ENCODE results near the gene OR5AK2. TPM values are rescaled to one million over a fixed set of nuclear protein-coding genes. Genes with fewer than 3 reads are reported as not detected.
"Not testable (repeated sequence)": the region's sequence is repeated elsewhere in the genome, so short reads cannot be mapped to it uniquely, and the experiment has no call there.

Gene OR5AK2
- not detected in 2 replicates for total RNA-seq (2021)
- long read RNA-seq = 0 reads

DNA sequence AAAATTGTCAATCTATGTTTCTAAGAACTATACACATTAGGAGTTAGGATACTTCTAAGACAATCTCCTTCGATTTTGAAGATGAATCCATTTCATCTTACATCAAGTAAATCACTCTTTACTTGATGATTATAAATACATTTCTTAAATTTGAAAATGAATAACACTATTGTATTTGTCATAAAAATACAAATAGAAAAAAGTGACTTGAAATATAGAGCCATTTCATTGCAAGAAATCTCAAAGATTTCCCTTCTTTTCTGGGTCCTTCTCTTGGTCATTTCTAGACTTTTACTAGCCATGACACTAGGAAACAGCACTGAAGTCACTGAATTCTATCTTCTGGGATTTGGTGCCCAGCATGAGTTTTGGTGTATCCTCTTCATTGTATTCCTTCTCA is at the start of gene OR5AK2:
Gene OR5AK2 (plus strand): TSS at position 301 of the 400 bp plus-strand sequence. CDS start 0 bp downstream, at position 301.
- Histone ChIP-seq H2BK20ac (ENCODE audit: low read depth, low read length, poor library complexity, severe bottlenecking) (no peak within 1 kb of the TSS), H4K20me1 (ENCODE audit: control insufficient read depth, insufficient read depth, insufficient read length) (no peaks in the 10 kb centered on the region), H3K23me2 (ENCODE audit: insufficient read length, low read depth, low read length, poor library complexity, severe bottlenecking) (no peaks in the 10 kb centered on the region), H3T11ph (ENCODE audit: low read length) (no peak within 1 kb of the TSS), H3K4me1 (ENCODE audit: insufficient read depth, low read length) (no peaks in the 10 kb centered on the region), H3K14ac (ENCODE audit: insufficient read depth, low read length) (no peak within 1 kb of the TSS), H2AK5ac (ENCODE audit: insufficient read length, low read length) (no peak within 1 kb of the TSS), H3K27ac (ENCODE audit: insufficient read length, low read depth, low read length) (no peak within 1 kb of the TSS), H3K56ac (ENCODE audit: insufficient read length, low read depth, low read length) (no peak within 1 kb of the TSS), H2BK5ac (ENCODE audit: insufficient read length, low read length) (no peak within 1 kb of the TSS), H2AFZ (ENCODE audit: low read length) (no peak within 1 kb of the TSS), H3K79me1 (ENCODE audit: insufficient read depth, low read depth, low read length, poor library complexity, severe bottlenecking) (no peaks in the 10 kb centered on the region), H3K4me2 (ENCODE audit: insufficient read depth, insufficient read length, low read length) (no peak within 1 kb of the TSS), H2BK120ac (ENCODE audit: low read depth, low read length, poor library complexity, severe bottlenecking) (no peak within 1 kb of the TSS), H3K18ac (ENCODE audit: insufficient read length, low read depth, low read length) (no peak within 1 kb of the TSS), H4K5ac (ENCODE audit: insufficient read length, low read depth, low read length) (no peak within 1 kb of the TSS), H3K9ac (ENCODE audit: extremely low read depth, insufficient read length, low read length) (no peak within 1 kb of the TSS), H4K8ac (replicated peaks; ENCODE audit: insufficient read length, low read depth, low read length) (no peak within 1 kb of the TSS), H2BK12ac (ENCODE audit: insufficient read length, low read depth, low read length) (no peak within 1 kb of the TSS), H3K9me3 (ENCODE audit: control insufficient read depth, low read depth, low read length) (peaks cover 5% of the 10 kb centered on the region), H2BK15ac (ENCODE audit: low read depth, low read length) (no peak within 1 kb of the TSS), H4K91ac (ENCODE audit: insufficient read length, low read depth, low read length) (no peak within 1 kb of the TSS), H3K79me2 (ENCODE audit: insufficient read depth, low read length) (no peaks in the 10 kb centered on the region), H3K4ac (ENCODE audit: low read depth, low read length) (no peak within 1 kb of the TSS), H3K23ac (ENCODE audit: insufficient read length, low read depth, low read length) (no peak within 1 kb of the TSS), H3K27me3 (ENCODE audit: insufficient read depth, low read length) (no peaks in the 10 kb centered on the region)
- TF ChIP-seq, protein P1, sequence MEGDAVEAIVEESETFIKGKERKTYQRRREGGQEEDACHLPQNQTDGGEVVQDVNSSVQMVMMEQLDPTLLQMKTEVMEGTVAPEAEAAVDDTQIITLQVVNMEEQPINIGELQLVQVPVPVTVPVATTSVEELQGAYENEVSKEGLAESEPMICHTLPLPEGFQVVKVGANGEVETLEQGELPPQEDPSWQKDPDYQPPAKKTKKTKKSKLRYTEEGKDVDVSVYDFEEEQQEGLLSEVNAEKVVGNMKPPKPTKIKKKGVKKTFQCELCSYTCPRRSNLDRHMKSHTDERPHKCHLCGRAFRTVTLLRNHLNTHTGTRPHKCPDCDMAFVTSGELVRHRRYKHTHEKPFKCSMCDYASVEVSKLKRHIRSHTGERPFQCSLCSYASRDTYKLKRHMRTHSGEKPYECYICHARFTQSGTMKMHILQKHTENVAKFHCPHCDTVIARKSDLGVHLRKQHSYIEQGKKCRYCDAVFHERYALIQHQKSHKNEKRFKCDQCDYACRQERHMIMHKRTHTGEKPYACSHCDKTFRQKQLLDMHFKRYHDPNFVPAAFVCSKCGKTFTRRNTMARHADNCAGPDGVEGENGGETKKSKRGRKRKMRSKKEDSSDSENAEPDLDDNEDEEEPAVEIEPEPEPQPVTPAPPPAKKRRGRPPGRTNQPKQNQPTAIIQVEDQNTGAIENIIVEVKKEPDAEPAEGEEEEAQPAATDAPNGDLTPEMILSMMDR (conservative IDR thresholded peaks at IDR 0.05) = no peak
- Mint-ChIP-seq H3K27me3 (ENCODE audit: low read depth) (no peaks in the 10 kb centered on the region; the same call in 1 of the 2 replicates), H3K4me1 (no peaks in the 10 kb centered on the region; a peak in 1 of 4 replicates), H3K9me3 (peaks cover 19 to 25% of the 10 kb centered on the region in 2 experiments), H3K4me3 (no peak within 1 kb of the TSS), H3K36me3 (ENCODE audit: insufficient read depth in 1 of 3, low read depth in 3 of 3) (0 out of 7 replicates have a peak, but pooled peaks cover 0 to 1% (median 0%) of the 10 kb centered on the region in 3 experiments), H3K27ac (no peak within 1 kb of the TSS)
- DNase-seq = no peak
- no CpG with 5 or more reads among the region's 1 CpG for WGBS (ENCODE audit: extremely low coverage, insufficient read length, low lambda C conversion rate)

DNA sequence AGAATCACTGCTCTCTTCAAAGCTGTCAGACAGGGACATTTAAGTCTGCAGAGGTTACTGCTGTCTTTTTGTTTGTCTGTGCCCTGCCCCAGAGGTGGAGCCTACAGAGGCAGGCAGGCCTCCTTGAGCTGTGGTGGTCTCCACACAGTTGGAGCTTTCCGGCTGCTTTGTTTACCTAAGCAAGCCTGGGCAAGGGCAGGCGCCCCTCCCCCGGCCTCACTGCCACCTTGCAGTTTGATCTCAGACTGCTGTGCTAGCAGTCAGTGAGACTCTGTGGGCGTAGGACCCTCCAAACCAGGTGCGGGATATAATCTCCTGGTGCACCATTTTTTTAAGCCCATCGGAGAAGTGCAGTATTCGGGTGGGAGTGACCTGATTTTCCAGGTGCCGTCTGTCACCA is 43.2 kb upstream of the OR5AK2 start:
- H3K79me1 ChIP-seq (ENCODE audit: insufficient read depth, low read depth, low read length, poor library complexity, severe bottlenecking); H3K79me2 ChIP-seq (ENCODE audit: insufficient read depth, low read length); H2AK5ac ChIP-seq (ENCODE audit: insufficient read length, low read length); H3K23me2 ChIP-seq (ENCODE audit: insufficient read length, low read depth, low read length, poor library complexity, severe bottlenecking); H2AFZ ChIP-seq (ENCODE audit: low read length); H3K9me3 ChIP-seq (ENCODE audit: control insufficient read depth, low read depth, low read length); H3K4me1 Mint-ChIP-seq; H3K27ac Mint-ChIP-seq; H2BK20ac ChIP-seq (ENCODE audit: low read depth, low read length, poor library complexity, severe bottlenecking); DNase-seq; H3K4me1 ChIP-seq (ENCODE audit: insufficient read depth, low read length); H3K4ac ChIP-seq (ENCODE audit: low read depth, low read length); H3K23ac ChIP-seq (ENCODE audit: insufficient read length, low read depth, low read length); H3K56ac ChIP-seq (ENCODE audit: insufficient read length, low read depth, low read length); H3K27ac ChIP-seq (ENCODE audit: insufficient read length, low read depth, low read length); H2BK15ac ChIP-seq (ENCODE audit: low read depth, low read length); H3K4me3 Mint-ChIP-seq; H4K8ac ChIP-seq (replicated peaks; ENCODE audit: insufficient read length, low read depth, low read length); H3T11ph ChIP-seq (ENCODE audit: low read length); H4K20me1 ChIP-seq (ENCODE audit: control insufficient read depth, insufficient read depth, insufficient read length); H4K5ac ChIP-seq (ENCODE audit: insufficient read length, low read depth, low read length); H3K9ac ChIP-seq (ENCODE audit: extremely low read depth, insufficient read length, low read length); H3K4me2 ChIP-seq (ENCODE audit: insufficient read depth, insufficient read length, low read length); H2BK12ac ChIP-seq (ENCODE audit: insufficient read length, low read depth, low read length); H2BK120ac ChIP-seq (ENCODE audit: low read depth, low read length, poor library complexity, severe bottlenecking); H2BK5ac ChIP-seq (ENCODE audit: insufficient read length, low read length); H3K14ac ChIP-seq (ENCODE audit: insufficient read depth, low read length); H3K18ac ChIP-seq (ENCODE audit: insufficient read length, low read depth, low read length); H3K27me3 ChIP-seq (ENCODE audit: insufficient read depth, low read length); H3K27me3 Mint-ChIP-seq (ENCODE audit: low read depth); H4K91ac ChIP-seq (ENCODE audit: insufficient read length, low read depth, low read length): not testable (repeated sequence)
- WGBS (ENCODE audit: extremely low coverage, insufficient read length, low lambda C conversion rate) = no CpG with 5 or more reads among the region's 8 CpGs
- Mint-ChIP-seq H3K36me3 (ENCODE audit: insufficient read depth in 1 of 3, low read depth in 3 of 3) (peaks cover 10 to 22% (median 11%) of the 10 kb centered on the region in 3 experiments), H3K9me3 (peaks cover 52 to 60% of the 10 kb centered on the region in 2 experiments)

Data from H9 (cell line).